K562 (cell line): ENCODE data around the gene FAM110D. TPM values are rescaled to one million over a fixed set of nuclear protein-coding genes. Genes with fewer than 3 reads are reported as not detected.

Source experiments
- ARID4B ChIP-seq: sonication (generic); formaldehyde crosslinking; IDR thresholded peaks from 2 replicates; pipeline ENCODE4 v1.8.0; 2022; ENCODE audit warnings: mild to moderate bottlenecking, missing genetic modification reagents
- ESRRA ChIP-seq: fragments of 450-650 bp; IDR thresholded peaks from 2 replicates; pipeline ENCODE4 v1.6.1; 2014; ENCODE audit warnings: low read depth, mild to moderate bottlenecking, moderate library complexity, borderline replicate concordance
- ETS1 ChIP-seq: conservative IDR thresholded peaks from 2 replicates; pipeline ENCODE4 v1.6.1; 2011; ENCODE audit warnings: low read depth, mild to moderate bottlenecking, low read length; ENCODE audit not compliant: control insufficient read depth
- GTF2A2 ChIP-seq: IDR thresholded peaks from 2 replicates; pipeline ENCODE4 v1.6.1; 2016; ENCODE audit warnings: mild to moderate bottlenecking, missing genetic modification characterization, missing compliant biosample characterization
- MAZ ChIP-seq, 2 experiments: fragments of 450-650 bp in 1 of 2; sonication (generic) in 1 of 2; formaldehyde crosslinking; IDR thresholded peaks in 1 of 2; conservative IDR thresholded peaks in 1 of 2; 2 replicates each; pipeline versions ENCODE4 v1.4.0 to v1.5.0; 2020; ENCODE audit warnings: mild to moderate bottlenecking in 1 of 2, missing genetic modification reagents in 1 of 2
- REST ChIP-seq, 2 experiments: fragments of 450-650 bp; formaldehyde crosslinking in 1 of 2; IDR thresholded peaks; 2 replicates each; pipeline versions ENCODE4 v1.4.0 to v1.6.1; 2014 to 2020; ENCODE audit warnings: mild to moderate bottlenecking in 2 of 2, borderline replicate concordance in 1 of 2, low read depth in 1 of 2
- TEAD4 ChIP-seq, 2 experiments: sonication (generic) in 1 of 2; formaldehyde crosslinking in 1 of 2; IDR thresholded peaks; 2 replicates each; pipeline versions ENCODE4 v1.6.1 to v1.8.0; 2012 to 2022; ENCODE audit warnings: borderline replicate concordance in 1 of 2, inconsistent platforms in 1 of 2, low read length in 1 of 2, mild to moderate bottlenecking in 1 of 2, missing genetic modification reagents in 1 of 2
- ZC3H4 ChIP-seq: sonication (generic); formaldehyde crosslinking; IDR thresholded peaks from 2 replicates; pipeline ENCODE4 v1.9.0; 2021; ENCODE audit warnings: missing genetic modification reagents, borderline replicate concordance
- ZNF24 ChIP-seq: fragments of 450-650 bp; IDR thresholded peaks from 2 replicates; pipeline ENCODE4 v1.6.1; 2016
- ZNF583 ChIP-seq: fragments of 250-450 bp; sonication (Bioruptor Pico); IDR thresholded peaks from 2 replicates; pipeline ENCODE4 v1.4.0; 2020
- polyA plus RNA-seq, 8 experiments: library from polyadenylated mRNA; depleted of rRNA in 4 of 8; stranded (reverse) in 5 of 8; unstranded in 3 of 8; fragments of >200 nt; fragmentation: Nextera tagmentation in 2 of 8; fragmentation: Illumina TruSeq in 1 of 8; extraction: Ambion mirVana in 2 of 8; extraction: Trizol in 1 of 8; gene quantifications; 2 replicates each; pipeline versions ENCODE4 v1.2.1 to v1.2.3, GENCODE V29; 2011 to 2014; ENCODE audit warnings: inconsistent platforms in 1 of 8, missing spikeins in 1 of 8
- total RNA-seq, 7 experiments: library from RNA; depleted of rRNA in 6 of 7; stranded (reverse); fragments of >200 nt in 6 of 7; fragmentation: Illumina TruSeq in 2 of 7; extraction: Trizol in 2 of 7; gene quantifications; 2 replicates each; pipeline versions ENCODE4 v1.2.1 to v1.2.3, GENCODE V29; 2011 to 2021; ENCODE audit warnings: low replicate concordance in 1 of 7

The FAM110D gene
- total and polyA plus RNA-seq, 9 of the 15 experiments (the other 6 are each of a cell fraction or from before 2014, with no cell fraction given), result 0.04 to 1.1 (median 0.33) TPM

GRCh38 chr1:26190373-26190987, 31.6 kb downstream of the FAM110D start, which contains the start of gene CATSPER4 (continued):
- TF ChIP-seq ZC3H4 (CRISPR knock-in tag), result no peak
- no peak for TF ChIP-seq ETS1
- no peak for TF ChIP-seq ZNF583 (CRISPR knock-in tag)
- TF ChIP-seq TEAD4 (IDR thresholded peaks at IDR 0.05; ENCODE audit: low read length), result peak; percentile 48; the same call in 1 of the 2 replicates
- no peak for TF ChIP-seq TEAD4 (CRISPR knock-in tag; IDR thresholded peaks at IDR 0.05; ENCODE audit: borderline replicate concordance)
- peak in 1 of 2 experiments; percentile 47; a peak in 2 of 4 replicates for TF ChIP-seq MAZ (CRISPR knock-in tag; conservative IDR thresholded peaks at IDR 0.05 in 1 of 2, IDR thresholded peaks at IDR 0.05 in 1 of 2)
- TF ChIP-seq ZNF24, result 0 out of 2 replicates have a peak, but pooled peaks have one; percentile 27
- peak; percentile 82 for TF ChIP-seq REST (IDR thresholded peaks at IDR 0.05; ENCODE audit: borderline replicate concordance)
- TF ChIP-seq REST (CRISPR knock-in tag; IDR thresholded peaks at IDR 0.05; ENCODE audit: low read depth), result no peak
- TF ChIP-seq ARID4B (CRISPR knock-in tag), result no peak
- no peak for TF ChIP-seq GTF2A2 (tag)
- TF ChIP-seq ESRRA, result peak; percentile 59
